Endodermal cell (in vitro differentiated cells): ENCODE results near the gene RTCA. TPM values are rescaled to one million over a fixed set of nuclear protein-coding genes. Genes with fewer than 3 reads are reported as not detected.
"Not testable (repeated sequence)": the region's sequence is repeated elsewhere in the genome, so short reads cannot be mapped to it uniquely, and the experiment has no call there.

Experiments used
- DNase-seq: peaks from one replicate; pipeline ENCODE4 v3.0.0-alpha.2; 2017
- H3K27ac ChIP-seq: 2 replicates; pipeline ENCODE4 v1.5.1; 2013; ENCODE audit warnings: mild to moderate bottlenecking, low read depth, low read length, moderate library complexity
- H3K27me3 ChIP-seq: 2 replicates; pipeline ENCODE4 v1.6.1; 2013; ENCODE audit warnings: mild to moderate bottlenecking, low read length, moderate library complexity; ENCODE audit not compliant: insufficient read depth, control insufficient read depth, poor library complexity, severe bottlenecking
- H3K36me3 ChIP-seq: 2 replicates; pipeline ENCODE4 v1.7.0; 2013; ENCODE audit warnings: mild to moderate bottlenecking, low read length, moderate library complexity; ENCODE audit not compliant: control insufficient read depth, insufficient read depth
- H3K4me1 ChIP-seq: one replicate; pipeline ENCODE4 v1.7.0; 2013; ENCODE audit warnings: low read length; ENCODE audit not compliant: control insufficient read depth, insufficient read depth
- H3K4me3 ChIP-seq: 2 replicates; pipeline ENCODE4 v1.5.1; 2013; ENCODE audit warnings: mild to moderate bottlenecking, low read length, moderate library complexity
- H3K9ac ChIP-seq: 2 replicates; pipeline ENCODE4 v1.6.1; 2013; ENCODE audit warnings: mild to moderate bottlenecking, low read length, moderate library complexity; ENCODE audit not compliant: poor library complexity, severe bottlenecking; ENCODE audit errors: extremely low read depth
- H3K9me3 ChIP-seq: 2 replicates; pipeline ENCODE4 v1.6.1; 2013; ENCODE audit warnings: mild to moderate bottlenecking, low read length, moderate library complexity; ENCODE audit not compliant: control insufficient read depth
- H3K27ac Mint-ChIP-seq: 2 replicates; pipeline ENCODE4 v1.8.0; 2020; ENCODE audit warnings: mixed read lengths
- H3K27me3 Mint-ChIP-seq: 2 replicates; pipeline ENCODE4 v1.8.0; 2021; ENCODE audit warnings: mild to moderate bottlenecking, mixed read lengths; ENCODE audit not compliant: insufficient read depth
- H3K36me3 Mint-ChIP-seq: 2 replicates; pipeline ENCODE4 v1.8.0; 2020; ENCODE audit warnings: low read depth, mixed read lengths
- H3K4me1 Mint-ChIP-seq: 2 replicates; pipeline ENCODE4 v1.8.0; 2020; ENCODE audit warnings: mixed read lengths
- H3K4me3 Mint-ChIP-seq: 2 replicates; pipeline ENCODE4 v1.8.0; 2020; ENCODE audit warnings: mild to moderate bottlenecking, moderate library complexity, mixed read lengths
- H3K9me3 Mint-ChIP-seq: 2 replicates; pipeline ENCODE4 v1.8.0; 2020; ENCODE audit warnings: mild to moderate bottlenecking, mixed read lengths
- WGBS, 2 experiments: methylation state at CpG; one replicate each; pipeline versions ENCODE4 v1.1.5 to v1.1.7; 2013; ENCODE audit warnings: missing lambda C conversion rate in 2 of 2, mixed read lengths in 1 of 2; ENCODE audit not compliant: insufficient coverage in 1 of 2, insufficient read length in 1 of 2; 5-methylcytosine and 5-hydroxymethylcytosine counted together
- total RNA-seq, 2 donors: library from RNA; stranded (reverse); fragmentation: NEBNext Ultra II Directional in 1 of 2; extraction: Animal tissue kit (Norgen Biotek cat#: 25700) in 1 of 2; gene quantifications; 2 replicates in 1 of 2; 3 replicates in 1 of 2; pipeline ENCODE4 v1.2.1, GENCODE V29; 2021
- TF ChIP-seq, protein P1 (sequence below): fragments of 200-600 bp; sonication (generic); conservative IDR thresholded peaks from 2 replicates; pipeline ENCODE4 v1.5.0; 2021; ENCODE audit warnings: antibody characterized with exemption, mild to moderate bottlenecking

RTCA gene
- total RNA-seq, 2 donors from 2014 or later, result 46.0 to 49.8 TPM

DNA sequence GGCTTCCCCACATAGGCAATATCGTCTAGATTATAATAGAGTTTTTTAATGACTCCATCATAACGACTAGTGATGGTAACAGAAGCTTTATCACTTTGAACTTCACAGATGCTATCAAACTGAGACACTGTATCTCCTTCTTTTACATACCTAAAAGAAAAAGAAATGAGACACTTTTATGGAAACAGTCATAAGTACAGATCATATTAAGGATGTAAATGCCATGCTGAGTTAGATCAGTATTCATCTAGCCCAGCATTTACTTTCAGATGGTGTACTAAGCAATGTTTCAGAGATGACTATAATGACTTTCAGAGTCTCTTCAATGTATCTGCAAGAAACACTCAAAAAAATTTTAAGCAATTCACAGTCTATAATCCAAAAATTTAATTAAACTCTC is 35.3 kb upstream of the RTCA start:
- Mint-ChIP-seq H3K27me3 (no peaks in the 10 kb centered on the region), H3K27ac (no peak overlapping the region), H3K4me1 (no peaks in the 10 kb centered on the region), H3K9me3 (no peaks in the 10 kb centered on the region), H3K4me3 (no peak overlapping the region), H3K36me3 (peaks cover 69% of the 10 kb centered on the region)
- DNase-seq, result no peak
- no peak overlapping the region for H3K4me3 ChIP-seq
- no peak overlapping the region for H3K27ac ChIP-seq
- WGBS, 2 experiments, result 100% methylated on average over 2 of the region's 2 CpGs
- TF ChIP-seq, protein P1, sequence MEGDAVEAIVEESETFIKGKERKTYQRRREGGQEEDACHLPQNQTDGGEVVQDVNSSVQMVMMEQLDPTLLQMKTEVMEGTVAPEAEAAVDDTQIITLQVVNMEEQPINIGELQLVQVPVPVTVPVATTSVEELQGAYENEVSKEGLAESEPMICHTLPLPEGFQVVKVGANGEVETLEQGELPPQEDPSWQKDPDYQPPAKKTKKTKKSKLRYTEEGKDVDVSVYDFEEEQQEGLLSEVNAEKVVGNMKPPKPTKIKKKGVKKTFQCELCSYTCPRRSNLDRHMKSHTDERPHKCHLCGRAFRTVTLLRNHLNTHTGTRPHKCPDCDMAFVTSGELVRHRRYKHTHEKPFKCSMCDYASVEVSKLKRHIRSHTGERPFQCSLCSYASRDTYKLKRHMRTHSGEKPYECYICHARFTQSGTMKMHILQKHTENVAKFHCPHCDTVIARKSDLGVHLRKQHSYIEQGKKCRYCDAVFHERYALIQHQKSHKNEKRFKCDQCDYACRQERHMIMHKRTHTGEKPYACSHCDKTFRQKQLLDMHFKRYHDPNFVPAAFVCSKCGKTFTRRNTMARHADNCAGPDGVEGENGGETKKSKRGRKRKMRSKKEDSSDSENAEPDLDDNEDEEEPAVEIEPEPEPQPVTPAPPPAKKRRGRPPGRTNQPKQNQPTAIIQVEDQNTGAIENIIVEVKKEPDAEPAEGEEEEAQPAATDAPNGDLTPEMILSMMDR, result no peak
- no peaks in the 10 kb centered on the region for H3K9me3 ChIP-seq
- H3K4me1 ChIP-seq, result no peaks in the 10 kb centered on the region
- H3K36me3 ChIP-seq, result peaks cover 74% of the 10 kb centered on the region
- H3K9ac ChIP-seq, result no peak overlapping the region
- H3K27me3 ChIP-seq, result no peaks in the 10 kb centered on the region

DNA sequence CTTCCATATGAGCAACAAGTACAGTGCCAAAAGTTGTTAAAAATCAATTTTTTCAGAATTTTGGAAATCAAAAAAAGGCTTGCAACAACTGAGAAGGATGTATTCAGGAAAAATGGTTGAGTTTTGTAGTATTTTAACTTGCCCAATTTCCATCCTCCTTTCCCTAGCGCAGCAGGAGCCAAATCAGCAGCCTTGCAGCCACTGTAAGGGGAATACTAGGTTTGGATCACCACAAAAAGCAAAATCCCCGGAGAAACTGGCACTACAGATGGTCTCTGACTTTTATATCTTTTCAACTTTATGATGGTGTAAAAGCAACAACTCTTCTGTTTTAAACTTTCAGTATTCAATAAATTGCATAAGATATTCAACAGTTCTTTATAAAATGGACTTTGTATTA is 34.3 kb upstream of the RTCA start:
- Histone ChIP-seq H3K27ac (no peak overlapping the region), H3K4me3 (no peak overlapping the region), H3K9me3 (no peaks in the 10 kb centered on the region), H3K9ac (no peak overlapping the region), H3K36me3 (peaks cover 71% of the 10 kb centered on the region), H3K4me1 (no peaks in the 10 kb centered on the region), H3K27me3 (no peaks in the 10 kb centered on the region)
- Mint-ChIP-seq H3K4me1 (no peaks in the 10 kb centered on the region), H3K4me3 (no peak overlapping the region), H3K27ac (no peak overlapping the region), H3K9me3 (no peaks in the 10 kb centered on the region), H3K36me3 (peaks cover 70% of the 10 kb centered on the region), H3K27me3 (no peaks in the 10 kb centered on the region)
- TF ChIP-seq, protein P1, result no peak
- 95 to 100% methylated on average over 1 to 2 of the region's 2 CpGs for WGBS, 2 experiments
- DNase-seq, result no peak

- H3K4me3 ChIP-seq, result no peak overlapping the region
- peaks cover 73% of the 10 kb centered on the region for H3K36me3 Mint-ChIP-seq
Measured at GRCh38 chr1:100232156-100232555, 33.9 kb upstream of the RTCA start.

GRCh38 chr1:100233566-100233965 is 32.5 kb upstream of the RTCA start:
- H3K9me3 Mint-ChIP-seq, H3K9ac ChIP-seq, H3K4me1 ChIP-seq, H3K27ac ChIP-seq, H3K27me3 Mint-ChIP-seq, H3K4me1 Mint-ChIP-seq, H3K27me3 ChIP-seq, H3K9me3 ChIP-seq, H3K4me3 Mint-ChIP-seq, H3K4me3 ChIP-seq, DNase-seq: not testable (repeated sequence)
- peaks cover 69% of the 10 kb centered on the region for H3K36me3 ChIP-seq
- Mint-ChIP-seq H3K27ac (peak overlapping the region; percentile 21), H3K36me3 (peaks cover 70% of the 10 kb centered on the region)
- 95 to 100% methylated on average over 3 to 4 of the region's 4 CpGs for WGBS, 2 experiments

More at GRCh38 chr1:100232156-100232555, 33.9 kb upstream of the RTCA start:
- H3K4me1 ChIP-seq, result no peaks in the 10 kb centered on the region
- Mint-ChIP-seq H3K4me3 (no peak overlapping the region), H3K4me1 (no peaks in the 10 kb centered on the region), H3K27ac (no peak overlapping the region), H3K9me3 (no peaks in the 10 kb centered on the region), H3K27me3 (no peaks in the 10 kb centered on the region)
- H3K9me3 ChIP-seq, result no peaks in the 10 kb centered on the region
- TF ChIP-seq, protein P1, result no peak
- H3K36me3 ChIP-seq, result peaks cover 72% of the 10 kb centered on the region
- H3K27me3 ChIP-seq, result no peaks in the 10 kb centered on the region
- no peak for DNase-seq
- H3K9ac ChIP-seq, result no peak overlapping the region
- no peak overlapping the region for H3K27ac ChIP-seq
- 100% methylated on average over 1 of the region's 1 CpG; no CpG with 5 or more reads in 1 of the 2 experiments for WGBS, 2 experiments
